ENCODE results near the gene MME. TPM values are rescaled to one million over a fixed set of nuclear protein-coding genes. Genes with fewer than 3 reads are reported as not detected.

MME gene
- total RNA-seq, 2 experiments from 2014 or later: 0.69 to 1.8 TPM

- no peak for ATAC-seq (ENCODE audit: poor library complexity)
Measured at GRCh38 chr3:155101398-155101797, 21.3 kb downstream of the MME start.

GRCh38 chr3:155102329-155102728, 22.2 kb downstream of the MME start:
- Histone ChIP-seq H3K4me3 (ENCODE audit: low read length) (no peak overlapping the region), H3K36me3 (ENCODE audit: insufficient read depth, low read length) (no peaks in the 10 kb centered on the region), H3K9me3 (ENCODE audit: control insufficient read depth in 1 of 2, insufficient read depth in 1 of 2, low read length in 2 of 2) (peaks cover 0 to 7% of the 10 kb centered on the region in 2 experiments), H3K27ac (ENCODE audit: low read depth in 1 of 2, low read length in 2 of 2) (no peak overlapping the region), H3K4me1 (ENCODE audit: insufficient read depth, low read length) (no peaks in the 10 kb centered on the region), H3K27me3 (ENCODE audit: control insufficient read depth in 1 of 2, insufficient read depth in 2 of 2, low read length in 2 of 2) (no peaks in the 10 kb centered on the region)
- DNase-seq (no peak), ATAC-seq (ENCODE audit: poor library complexity) (no peak)
- no peak for TF ChIP-seq CTCF (IDR thresholded peaks at IDR 0.05)
- Mint-ChIP-seq H3K4me1 (ENCODE audit: low read depth) (no peaks in the 10 kb centered on the region), H3K36me3 (ENCODE audit: low read depth) (no peaks in the 10 kb centered on the region), H3K27ac (no peak overlapping the region), H3K27me3 (no peaks in the 10 kb centered on the region), H3K9me3 (peaks cover 4% of the 10 kb centered on the region), H3K4me3 (no peak overlapping the region)
- intact Hi-C loops (cut with DNase I, micrococcal nuclease): no loop called here
- ChIA-PET POLR2A (no interaction called here), CTCF (no interaction called here)

More at GRCh38 chr3:155101398-155101797, 21.3 kb downstream of the MME start:
- TF ChIP-seq CTCF (IDR thresholded peaks at IDR 0.05): no peak
- H3K27ac Mint-ChIP-seq: no peak overlapping the region
- CTCF ChIA-PET: no interaction called here
- no peaks in the 10 kb centered on the region for H3K4me1 Mint-ChIP-seq (ENCODE audit: low read depth)
- no peaks in the 10 kb centered on the region for H3K4me1 ChIP-seq (ENCODE audit: insufficient read depth, low read length)
- H3K36me3 ChIP-seq (ENCODE audit: insufficient read depth, low read length): no peaks in the 10 kb centered on the region
- H3K36me3 Mint-ChIP-seq (ENCODE audit: low read depth): no peaks in the 10 kb centered on the region
- no peak overlapping the region for H3K27ac ChIP-seq (ENCODE audit: low read depth in 1 of 2, low read length in 2 of 2)
- POLR2A ChIA-PET: no interaction called here
- no peaks in the 10 kb centered on the region for H3K27me3 ChIP-seq (ENCODE audit: control insufficient read depth in 1 of 2, insufficient read depth in 2 of 2, low read length in 2 of 2)
- H3K4me3 Mint-ChIP-seq: no peak overlapping the region
- no peak overlapping the region for H3K4me3 ChIP-seq (ENCODE audit: low read length)
- intact Hi-C loops (cut with DNase I, micrococcal nuclease): no loop called here
- H3K9me3 Mint-ChIP-seq: peaks cover 4% of the 10 kb centered on the region
- H3K9me3 ChIP-seq (ENCODE audit: control insufficient read depth in 1 of 2, insufficient read depth in 1 of 2, low read length in 2 of 2): peaks cover 0 to 5% of the 10 kb centered on the region in 2 experiments
- no peaks in the 10 kb centered on the region for H3K27me3 Mint-ChIP-seq
- no peak for DNase-seq

GRCh38 chr3:155103686-155104085, 23.6 kb downstream of the MME start:
- Mint-ChIP-seq H3K4me3 (no peak overlapping the region), H3K27ac (no peak overlapping the region), H3K27me3 (no peaks in the 10 kb centered on the region), H3K36me3 (ENCODE audit: low read depth) (no peaks in the 10 kb centered on the region), H3K9me3 (peaks cover 2% of the 10 kb centered on the region), H3K4me1 (ENCODE audit: low read depth) (no peaks in the 10 kb centered on the region)
- intact Hi-C loops (cut with DNase I, micrococcal nuclease): no loop called here
- H3K9me3 ChIP-seq (ENCODE audit: control insufficient read depth in 1 of 2, insufficient read depth in 1 of 2, low read length in 2 of 2): peaks cover 0 to 3% of the 10 kb centered on the region in 2 experiments
- DNase-seq: no peak
- H3K4me1 ChIP-seq (ENCODE audit: insufficient read depth, low read length): no peaks in the 10 kb centered on the region
- H3K27ac ChIP-seq (ENCODE audit: low read depth in 1 of 2, low read length in 2 of 2): no peak overlapping the region
- POLR2A ChIA-PET: no interaction called here
- no peaks in the 10 kb centered on the region for H3K36me3 ChIP-seq (ENCODE audit: insufficient read depth, low read length)
- no peak for ATAC-seq (ENCODE audit: poor library complexity)
- CTCF ChIA-PET: no interaction called here
- no peaks in the 10 kb centered on the region for H3K27me3 ChIP-seq (ENCODE audit: control insufficient read depth in 1 of 2, insufficient read depth in 2 of 2, low read length in 2 of 2)
- no peak for TF ChIP-seq CTCF (IDR thresholded peaks at IDR 0.05)
- no peak overlapping the region for H3K4me3 ChIP-seq (ENCODE audit: low read length)
